Measurements from ENCODE around the gene ARL6IP4.

ARL6IP4 gene

DNA sequence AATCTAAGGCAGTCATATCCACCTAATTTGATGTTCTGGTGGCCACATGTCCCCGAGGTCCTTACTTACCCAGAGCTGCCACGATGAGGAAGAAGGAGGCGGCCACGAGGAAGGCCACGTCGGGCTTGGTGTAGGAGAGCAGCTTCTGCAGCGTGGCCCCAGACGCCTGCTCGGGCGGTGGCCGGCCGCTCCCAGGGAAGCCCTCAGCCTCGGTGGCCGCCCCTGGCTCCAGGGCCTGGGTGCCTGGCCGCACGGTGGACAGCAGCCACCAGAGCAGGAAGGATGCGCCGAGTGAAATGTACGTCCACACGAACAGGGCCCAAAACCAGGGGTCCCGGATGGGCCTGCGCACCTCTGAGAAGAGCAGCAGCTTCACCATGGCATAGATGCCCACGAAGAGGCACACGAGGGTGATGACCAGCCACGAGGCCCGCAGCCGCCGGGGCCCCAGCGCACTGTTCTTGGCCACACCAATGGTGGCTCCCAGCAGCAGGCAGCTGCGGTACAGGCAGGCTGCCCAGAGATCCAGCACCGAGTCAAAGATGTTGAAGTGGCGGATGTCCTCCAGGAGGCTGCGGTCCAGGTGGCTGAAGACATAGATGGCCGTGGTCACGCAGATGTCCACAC lies 20.8 kb upstream of the ARL6IP4 start:
- no peak for DNase-seq

DNA sequence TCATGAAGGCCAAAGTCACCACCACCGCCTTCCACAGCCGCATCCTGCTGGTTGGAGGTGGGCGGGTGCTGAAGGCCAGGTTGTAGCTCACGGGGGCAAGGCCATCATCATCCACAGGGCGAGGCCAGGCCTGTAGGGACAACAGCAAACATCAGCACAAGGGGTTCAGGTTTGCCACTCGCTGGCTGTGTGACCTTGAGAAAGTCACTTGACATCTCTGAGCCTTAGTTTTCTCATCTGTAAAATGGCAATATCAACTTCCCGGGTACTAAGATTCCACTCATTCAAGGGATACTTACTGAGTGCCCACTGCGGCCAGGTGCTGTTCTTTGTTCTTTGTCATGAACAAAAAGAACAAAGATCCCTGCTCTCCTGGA lies 20.3 kb upstream of the ARL6IP4 start:
- DNase-seq, result no peak

DNA sequence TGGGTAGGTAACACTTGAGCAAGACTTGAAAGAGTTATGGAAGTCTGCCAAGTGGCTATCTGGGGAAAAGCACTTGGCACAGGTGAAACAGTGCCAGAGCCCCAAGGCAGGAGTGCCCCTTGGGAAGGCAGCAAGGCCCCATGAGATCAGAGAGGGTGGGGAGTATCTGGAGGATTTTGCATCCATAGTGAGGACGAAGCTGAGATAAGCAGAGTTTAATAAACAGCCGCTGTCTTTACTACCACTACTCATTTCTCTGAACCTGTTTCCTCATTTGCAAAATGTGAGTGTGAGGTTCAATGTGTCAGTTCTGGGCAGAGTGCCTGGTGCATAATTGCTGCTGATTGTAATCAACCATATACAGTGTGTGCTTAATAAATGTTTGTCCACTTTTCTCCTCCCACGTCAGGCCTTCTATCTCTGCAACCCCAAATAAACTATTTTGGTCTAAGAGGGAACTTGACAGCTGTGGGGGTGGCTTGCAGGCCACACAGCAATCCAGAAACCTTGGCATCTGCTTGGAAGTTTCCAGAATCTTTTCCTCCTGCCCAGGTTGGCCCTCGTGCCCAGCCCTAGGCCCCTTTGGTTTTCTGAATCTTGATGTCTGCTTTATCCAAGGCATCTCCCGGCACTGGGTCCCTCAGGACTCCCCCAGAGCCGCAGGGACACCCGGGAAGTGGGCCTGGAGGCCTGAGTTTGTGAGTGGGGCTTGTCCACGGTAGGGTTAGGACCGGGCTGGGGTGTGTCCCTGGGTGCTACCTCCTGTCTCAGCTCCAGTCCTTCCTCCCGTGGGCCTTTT lies 18.8 kb upstream of the ARL6IP4 start:
- DNase-seq, result no peak

DNA sequence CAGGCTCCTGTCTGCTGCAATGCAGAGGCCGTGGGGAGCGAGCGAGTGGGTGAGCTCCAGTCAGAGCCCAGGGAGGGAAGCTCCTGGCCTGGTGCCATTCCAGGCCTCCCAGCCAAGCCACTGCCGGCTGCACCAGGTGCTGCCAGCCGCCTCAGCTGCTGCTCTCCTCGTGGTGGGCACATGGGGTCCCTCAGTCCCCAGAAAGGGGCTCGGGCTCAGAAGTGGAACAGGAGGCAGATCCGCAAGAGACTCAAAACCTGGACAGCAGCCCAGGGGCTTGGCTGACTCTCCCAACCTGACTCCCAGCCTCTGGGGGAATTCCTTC lies 16.6 kb upstream of the ARL6IP4 start:
- no peak for DNase-seq

DNA sequence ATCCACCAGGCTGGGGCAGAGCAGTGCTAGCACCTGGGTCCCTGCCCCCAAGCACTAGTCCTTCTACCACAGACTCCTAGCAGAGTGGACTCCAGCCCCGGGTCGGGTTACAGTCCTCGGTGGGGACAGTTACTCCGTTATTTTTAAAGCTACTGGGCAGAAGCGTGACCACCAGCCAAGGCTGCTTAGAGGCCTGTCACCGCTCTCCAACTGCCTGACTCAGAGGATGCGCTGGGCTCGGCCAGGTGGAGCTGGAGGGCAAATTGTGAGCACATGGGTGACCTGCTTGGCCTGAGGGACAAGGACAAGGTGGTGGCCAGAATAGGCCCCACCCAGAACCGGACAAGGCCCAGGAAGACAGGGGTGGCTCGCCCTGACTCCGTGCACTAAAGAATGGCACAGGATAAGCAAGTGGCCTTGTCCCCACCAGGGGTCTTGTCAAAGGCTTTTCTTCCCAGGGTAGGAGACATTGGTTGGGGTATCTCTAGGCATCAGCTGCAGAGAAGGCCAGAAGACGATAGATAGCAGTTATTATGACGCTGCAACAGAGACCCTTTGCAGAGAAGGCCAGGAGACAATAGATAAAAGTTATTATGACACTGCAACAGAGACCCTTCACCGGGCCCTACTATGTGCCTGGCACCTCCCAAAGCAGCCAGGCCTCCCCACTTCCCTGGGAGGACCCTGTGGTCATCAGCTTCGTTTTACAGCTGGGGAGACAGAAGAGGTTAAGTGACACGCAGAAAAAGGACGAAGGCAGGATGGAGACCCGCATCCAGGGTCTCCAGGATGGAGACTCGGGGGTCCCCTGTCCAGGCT lies 15.8 kb upstream of the ARL6IP4 start:
- DNase-seq, result no peak

DNA sequence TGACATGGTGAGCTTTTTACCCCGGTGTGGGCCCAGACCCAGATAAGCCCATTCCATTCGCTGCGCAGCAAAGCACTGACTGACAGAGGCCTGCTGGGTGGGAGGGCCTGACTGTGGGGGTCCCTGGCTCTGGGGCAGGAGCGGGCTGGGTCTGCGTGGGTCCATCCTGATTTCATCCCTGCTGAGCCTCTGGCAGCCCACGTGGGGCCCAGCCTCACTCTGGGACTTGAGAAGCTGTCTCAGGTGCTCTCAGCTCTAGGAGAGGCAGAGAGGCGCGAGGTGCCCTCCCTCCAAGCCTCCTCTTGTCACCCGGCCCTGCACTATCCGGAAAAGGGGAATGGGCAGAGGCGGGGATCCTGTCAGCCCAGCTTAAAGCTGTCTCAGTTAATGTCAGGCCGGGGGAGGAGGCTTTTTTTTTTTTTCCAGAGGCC lies 15.1 kb upstream of the ARL6IP4 start:
- DNase-seq, result no peak

DNA sequence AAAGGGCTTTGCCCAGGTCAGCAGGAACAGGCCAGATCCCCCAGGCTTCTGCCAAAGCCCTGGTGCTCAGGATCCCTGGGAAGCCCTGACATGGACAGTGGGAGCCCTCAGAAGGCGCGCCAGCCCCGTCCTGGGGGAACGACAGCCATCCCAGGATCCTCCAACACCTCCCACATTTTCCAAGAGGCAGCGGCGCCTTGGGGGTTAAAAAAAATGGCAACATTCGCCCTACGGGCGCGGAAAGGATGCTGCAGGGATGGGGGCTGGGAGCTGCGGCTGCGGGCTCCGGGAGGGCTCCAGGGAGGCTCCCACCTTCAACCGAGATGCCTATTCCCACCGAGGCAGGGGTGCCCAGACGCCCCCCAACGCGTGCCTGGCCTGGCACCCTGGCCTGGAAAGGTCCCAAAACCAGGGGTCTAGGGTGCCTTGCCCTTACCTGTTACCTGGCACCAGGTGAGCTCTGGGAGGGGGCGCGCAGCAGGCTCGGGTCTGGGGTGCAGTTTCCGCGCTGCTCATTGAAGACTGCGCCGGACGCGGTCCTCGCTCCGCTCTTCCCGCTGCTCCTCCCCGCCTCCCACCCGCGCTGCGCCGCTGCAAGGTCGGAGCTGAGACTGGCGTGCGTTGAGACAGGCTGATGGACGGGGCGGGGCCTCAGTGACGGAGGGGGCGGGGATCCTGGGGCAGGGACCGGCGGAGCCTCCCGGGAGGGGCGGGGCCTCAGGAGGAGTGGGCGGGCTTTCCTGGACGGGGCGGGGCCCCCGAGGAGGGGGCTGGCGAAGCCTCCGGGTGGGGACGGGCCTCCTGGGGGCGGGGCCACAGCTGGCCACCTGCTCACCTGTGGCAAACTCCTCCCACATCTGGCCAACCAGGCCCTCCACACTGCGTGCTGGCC lies 14.4 kb upstream of the ARL6IP4 start, which contains the start of gene ABCB9:
ABCB9 (minus strand) TSS at position 613 of the 892 bp plus-strand sequence. CDS start 6,228 bp downstream, outside the sequence.
- DNase-seq, result peak; percentile 81 to 97 (median 92)

DNA sequence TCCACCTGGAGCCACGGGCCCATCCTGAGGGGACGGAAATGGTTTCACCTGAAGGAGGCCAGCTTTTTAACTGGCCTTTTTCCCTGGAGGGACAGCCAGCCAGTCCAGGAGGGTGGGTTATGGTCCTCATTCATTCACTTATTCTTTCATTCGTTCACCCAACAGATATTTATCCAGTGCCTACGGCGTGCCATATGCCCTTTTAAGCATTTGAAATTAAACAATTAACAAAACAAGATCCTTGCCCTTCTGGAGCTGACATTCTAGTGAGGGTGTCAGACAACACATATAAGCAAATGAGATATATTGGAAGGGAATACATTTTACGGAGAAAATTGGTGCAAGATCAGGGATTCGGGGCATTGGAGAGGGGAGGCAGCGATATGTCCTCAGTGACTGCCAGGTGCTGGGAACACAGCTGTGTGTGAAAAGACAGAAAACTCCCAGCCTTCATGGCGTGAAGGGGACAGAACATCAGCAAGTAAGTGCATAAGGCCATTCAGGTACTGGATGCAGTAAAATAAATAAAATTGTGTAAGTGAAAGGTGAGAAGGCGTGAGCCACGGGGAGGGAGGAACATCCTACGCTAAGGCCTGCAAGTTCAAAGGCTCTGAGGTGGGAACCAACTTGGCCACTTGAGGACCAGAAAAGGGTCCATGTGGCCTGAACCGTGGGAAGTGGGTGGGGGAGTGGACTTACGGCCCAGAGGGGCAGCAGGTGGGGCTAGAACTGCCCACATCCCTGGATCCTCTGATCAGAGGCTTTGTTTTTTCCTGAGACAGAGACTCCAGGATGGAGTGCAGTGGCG lies 13.5 kb upstream of the ARL6IP4 start:
- DNase-seq, result no peak

DNA sequence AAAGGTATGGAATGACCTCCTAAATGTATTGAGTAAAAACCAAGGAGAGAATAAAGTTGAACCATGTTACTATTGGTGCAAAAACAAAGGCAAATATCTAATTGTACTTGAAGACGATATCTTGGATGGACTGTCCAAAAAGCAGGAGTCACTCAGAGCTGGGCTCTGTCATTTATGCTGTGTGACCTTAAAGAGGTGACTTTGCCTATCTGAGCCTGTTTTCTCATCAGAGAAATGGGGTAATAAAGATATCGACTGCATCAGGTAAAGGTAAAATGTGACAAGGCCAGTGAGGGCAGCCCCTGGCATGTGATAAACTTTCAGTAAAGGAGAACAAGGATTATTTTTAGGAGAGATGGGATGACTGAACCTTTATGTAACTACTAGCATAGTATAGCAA lies 12.4 kb upstream of the ARL6IP4 start:
- no peak for DNase-seq

DNA sequence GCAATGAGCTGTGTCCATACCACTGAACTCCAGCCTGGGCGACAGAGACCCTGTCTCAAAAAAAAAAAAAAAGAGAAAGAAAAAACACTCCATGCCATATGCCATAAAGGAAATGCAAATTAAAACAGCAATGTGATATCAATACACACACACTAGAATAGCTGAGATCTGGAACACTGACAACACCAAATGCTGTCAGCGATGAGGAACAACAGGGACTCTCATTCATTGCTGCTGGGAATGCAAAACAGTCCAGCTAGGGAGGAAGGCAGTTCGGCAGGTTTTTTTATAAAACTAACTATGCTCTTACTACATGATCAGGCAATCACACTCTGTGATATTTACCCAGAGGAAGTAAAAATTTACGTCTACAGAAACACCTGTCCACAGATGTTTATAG lies 10.8 kb upstream of the ARL6IP4 start:
- no peak for DNase-seq

DNA sequence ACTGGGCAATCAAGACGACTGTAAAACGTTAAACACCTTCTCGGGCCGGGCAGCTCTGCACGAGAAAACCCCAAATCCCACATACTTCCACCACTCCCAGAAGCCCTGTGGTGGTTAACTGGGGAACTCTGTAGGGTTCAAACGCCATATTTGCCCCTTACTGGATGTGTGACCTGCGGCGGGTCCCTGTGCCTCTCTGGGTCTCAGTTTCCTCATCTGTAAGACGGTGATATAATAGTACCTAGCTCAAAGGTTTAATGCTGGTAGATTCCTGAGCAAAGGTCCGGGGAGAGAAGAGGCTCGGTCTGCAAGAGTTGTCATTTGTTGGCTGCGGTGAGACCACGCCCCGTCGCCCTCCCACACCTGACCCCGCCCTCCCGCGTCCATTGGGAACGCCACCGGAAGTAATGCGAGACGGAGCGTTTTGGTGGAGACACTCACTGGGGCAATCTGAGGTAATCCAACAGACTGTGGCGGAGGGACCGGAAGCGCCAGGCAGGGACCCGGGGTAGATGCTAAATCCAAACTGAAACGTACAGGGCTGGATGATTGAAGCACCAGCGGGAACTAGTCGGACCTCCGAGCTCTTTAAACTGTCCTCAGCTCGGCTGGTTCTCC lies 6.1 kb upstream of the ARL6IP4 start:
- peak; percentile 95 to 99 (median 98) for DNase-seq

DNA sequence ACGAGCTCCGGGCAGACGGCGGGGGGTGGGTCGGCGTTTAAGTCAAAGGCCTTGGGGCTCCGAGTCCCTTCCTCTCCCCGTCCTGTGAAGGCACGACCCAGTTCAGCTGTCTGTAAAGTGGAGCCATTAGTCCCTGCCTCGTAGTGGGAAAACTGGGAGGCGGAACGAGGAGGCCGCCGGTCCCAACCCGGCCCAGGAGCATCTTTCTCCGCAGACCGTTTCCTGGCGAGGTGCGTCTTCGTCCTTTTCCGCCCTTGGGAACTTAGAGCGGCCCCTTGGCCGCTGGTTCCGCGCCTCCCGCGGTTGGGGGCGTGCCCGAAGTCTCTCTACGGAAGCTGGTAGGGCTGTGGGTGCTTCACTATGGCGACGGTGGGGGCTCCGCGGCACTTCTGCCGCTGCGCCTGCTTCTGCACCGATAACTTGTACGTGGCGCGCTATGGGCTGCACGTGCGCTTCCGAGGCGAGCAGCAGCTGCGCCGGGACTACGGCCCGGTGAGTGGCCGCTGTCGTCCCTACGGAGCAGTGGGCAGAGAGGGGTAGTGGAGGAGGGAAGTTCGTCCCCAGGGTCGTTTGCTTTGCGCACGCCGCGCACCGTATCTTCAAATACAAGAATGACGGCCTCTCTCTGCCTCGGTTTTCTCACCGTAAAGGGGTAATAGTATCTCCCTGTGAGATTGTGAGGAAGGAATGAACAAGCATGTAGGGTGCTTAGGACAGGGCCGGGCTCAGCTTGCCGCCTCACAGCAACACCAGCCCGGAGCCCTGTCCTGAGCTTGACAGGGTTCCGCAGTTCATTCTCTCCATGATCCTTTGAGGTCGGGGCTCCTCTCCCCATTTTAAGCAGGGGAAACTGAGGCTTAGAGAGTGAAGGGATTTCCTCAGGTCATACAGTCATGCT lies 5.3 kb upstream of the ARL6IP4 start, which contains the start of gene OGFOD2:
OGFOD2 (plus strand) TSS at position 353 of the 898 bp plus-strand sequence; CDS start at position 361, 8 bp downstream.
- DNase-seq, result peak; percentile 88 to 97 (median 89)

DNA sequence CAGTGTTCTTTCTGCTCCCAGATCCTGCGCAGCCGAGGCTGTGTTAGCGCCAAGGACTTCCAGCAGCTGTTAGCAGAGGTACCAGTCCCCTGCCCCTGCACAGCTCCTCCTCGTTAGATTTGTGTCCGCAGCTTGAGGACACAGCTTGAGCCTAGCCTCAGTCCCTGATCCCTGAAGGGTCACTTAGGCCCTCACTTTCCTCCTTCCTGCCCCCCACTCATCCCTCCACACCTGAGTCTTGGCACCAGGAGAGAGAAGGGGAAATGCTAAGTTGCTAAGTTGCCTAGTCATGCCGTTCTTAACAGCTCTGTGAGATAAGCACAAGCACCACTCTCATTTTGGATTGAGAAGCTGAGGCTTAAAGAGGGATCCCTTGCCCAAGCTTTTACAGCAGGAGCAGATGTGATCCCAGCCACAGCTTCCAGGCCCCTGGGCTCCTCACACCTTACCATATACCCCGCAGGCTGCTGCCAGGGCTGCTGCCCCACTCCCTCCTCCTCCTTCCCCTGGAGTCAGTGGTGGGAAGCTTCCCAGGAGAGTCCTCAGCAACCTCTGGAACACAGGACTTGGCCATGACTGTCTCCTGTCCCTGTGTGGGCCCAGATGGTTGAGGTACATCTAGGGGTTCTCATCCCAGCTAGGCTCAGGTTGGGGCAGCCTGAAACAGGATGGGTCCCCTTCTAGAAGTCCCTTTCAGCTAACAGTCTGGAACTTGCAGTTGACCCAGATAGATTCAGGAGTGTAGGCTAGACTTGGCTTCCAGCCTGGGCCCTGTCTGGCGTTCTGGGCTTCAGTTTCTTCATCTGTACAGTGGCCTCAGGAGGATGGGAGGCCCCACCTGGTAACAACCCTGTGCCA lies 4.5 kb upstream of the ARL6IP4 start:
- DNase-seq, result no peak

DNA sequence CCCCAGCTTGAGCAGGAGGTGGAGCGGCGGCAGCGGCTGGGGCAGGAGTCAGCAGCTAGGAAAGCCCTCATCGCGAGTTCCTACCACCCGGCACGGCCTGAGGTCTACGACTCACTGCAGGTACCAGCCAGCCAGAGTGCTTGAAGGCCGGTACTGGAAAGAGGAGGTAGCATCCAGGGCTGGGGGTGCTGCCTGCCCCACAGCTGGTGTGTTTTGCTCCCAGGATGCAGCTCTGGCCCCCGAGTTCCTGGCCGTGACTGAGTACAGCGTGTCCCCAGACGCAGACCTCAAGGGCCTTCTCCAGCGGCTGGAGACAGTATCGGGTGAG lies 3.9 kb upstream of the ARL6IP4 start:
- no peak for DNase-seq

DNA sequence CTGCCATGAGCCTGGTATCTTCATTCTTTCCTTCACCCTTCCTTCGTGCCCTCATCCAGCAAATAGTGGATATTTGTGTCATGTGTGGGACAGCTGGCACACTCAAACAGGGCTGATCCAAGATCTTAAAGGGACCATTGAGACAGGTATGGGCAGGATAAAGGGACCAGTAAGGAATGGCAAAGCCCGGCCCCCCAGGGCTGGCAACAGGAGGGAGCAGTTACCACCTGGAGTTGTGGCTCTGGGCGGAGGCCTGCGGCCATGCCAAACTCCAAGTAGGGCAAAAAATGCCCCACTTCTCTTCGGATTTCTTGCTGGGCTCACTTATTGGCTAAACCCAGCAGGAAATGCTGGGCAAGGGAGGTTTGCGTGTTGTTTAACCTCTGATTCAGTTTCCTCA lies 3.3 kb upstream of the ARL6IP4 start:
- DNase-seq, result no peak

DNA sequence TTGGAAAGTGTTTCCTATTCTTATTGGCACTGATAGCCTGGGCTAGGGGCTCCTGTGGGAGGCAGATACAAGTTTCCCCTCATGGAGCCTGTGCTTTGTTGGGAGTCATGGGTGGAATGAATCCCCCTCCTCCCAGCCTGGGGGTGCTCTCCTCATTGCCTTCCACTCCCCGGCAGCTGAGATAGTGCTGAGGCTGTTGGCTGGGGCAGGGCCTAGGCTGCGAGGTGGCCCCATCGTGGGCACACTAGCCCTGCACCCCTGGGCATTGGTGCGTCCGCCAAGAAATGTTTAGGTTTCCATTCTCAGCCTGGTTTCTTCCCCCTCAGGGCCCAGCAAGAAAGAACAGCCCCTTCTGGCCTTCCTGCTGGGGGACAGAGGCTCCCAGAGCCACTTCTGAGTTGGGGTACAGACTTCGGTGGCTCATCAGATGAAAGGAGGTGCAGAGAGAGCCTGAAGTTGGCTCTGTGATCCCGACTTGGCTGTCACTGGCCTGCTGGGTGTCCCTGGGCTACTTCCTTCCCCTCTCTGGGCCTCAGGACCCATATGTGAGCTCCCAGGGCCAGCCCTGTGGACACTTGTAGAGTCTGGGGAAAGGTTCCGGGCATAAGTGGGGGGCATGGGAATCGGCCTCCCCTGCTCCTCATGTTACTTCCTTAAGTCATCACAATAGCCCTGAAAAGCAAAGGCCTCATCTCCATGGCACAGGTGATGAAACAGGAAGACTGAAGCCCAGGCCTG lies 2.7 kb upstream of the ARL6IP4 start:
- DNase-seq, result no peak

DNA sequence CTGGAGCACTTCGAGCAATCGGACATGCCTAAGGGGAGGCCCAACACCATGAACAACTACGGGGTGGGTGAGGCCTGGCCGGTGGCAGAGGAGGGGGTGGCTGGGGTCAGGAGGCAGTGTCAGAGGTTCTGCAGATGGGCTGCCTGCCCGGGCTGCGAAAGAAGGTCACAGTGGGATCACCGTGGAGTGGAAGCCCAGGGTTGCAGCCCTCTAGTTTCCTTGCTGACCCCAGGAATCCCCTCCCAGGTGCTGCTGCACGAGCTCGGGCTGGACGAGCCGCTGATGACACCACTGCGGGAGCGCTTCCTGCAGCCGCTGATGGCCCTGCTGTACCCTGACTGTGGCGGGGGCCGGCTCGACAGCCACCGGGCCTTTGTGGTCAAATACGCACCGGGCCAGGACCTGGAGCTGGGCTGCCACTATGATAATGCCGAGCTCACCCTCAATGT lies 1.9 kb upstream of the ARL6IP4 start:
- no peak for DNase-seq

Measured in T-helper 2 cell (primary cell).